GM21367 (cell line): ENCODE data around the gene TLCD2.
"Not testable (repeated sequence)": the region's sequence is repeated elsewhere in the genome, so short reads cannot be mapped to it uniquely, and the experiment has no call there.

ENCODE experiments used
- ATAC-seq: cut with Tn5 transposase; IDR thresholded peaks from one replicate; pipeline ENCODE4 v1.9.1; 2021; ENCODE audit not compliant: unreplicated experiment

Gene TLCD2

DNA sequence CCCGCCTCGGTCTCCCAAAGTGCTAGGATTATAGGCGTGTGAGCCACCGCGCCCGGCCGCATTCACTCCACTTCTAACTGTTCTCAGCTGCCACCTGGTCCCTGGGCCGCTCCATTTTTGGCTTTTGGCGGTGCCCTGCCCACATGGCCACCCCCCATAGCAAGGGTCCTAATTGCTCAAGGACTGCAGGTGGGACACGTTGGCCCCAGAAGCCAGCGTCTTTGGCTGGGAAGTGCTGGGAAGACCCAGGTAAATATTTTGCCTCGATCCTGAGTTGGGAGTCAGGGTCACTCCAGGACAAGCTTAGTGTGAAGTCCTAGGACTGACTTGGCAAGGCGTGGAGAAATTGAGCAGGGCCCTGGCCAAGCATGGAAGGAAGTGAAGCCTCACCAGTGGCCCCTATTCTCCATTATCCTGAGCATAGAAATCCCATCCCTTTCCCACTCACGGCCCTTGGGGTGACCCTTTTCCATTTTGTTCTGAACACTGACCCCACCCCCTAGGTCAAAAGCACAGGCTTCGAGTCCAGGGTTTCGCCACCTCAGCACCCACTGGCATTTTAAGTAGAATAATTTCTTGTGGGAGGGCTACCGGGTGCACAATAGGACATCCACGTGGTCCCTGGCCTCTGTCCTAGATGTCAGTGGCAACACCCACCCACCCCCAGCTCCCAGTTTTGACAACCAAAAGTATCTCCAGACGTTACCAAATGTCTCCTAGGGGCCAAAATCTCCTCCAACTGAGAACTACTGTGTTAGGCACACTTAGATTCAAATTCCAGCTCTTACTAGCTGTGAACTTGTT lies 8.4 kb upstream of the TLCD2 start:
- no peak for ATAC-seq

DNA sequence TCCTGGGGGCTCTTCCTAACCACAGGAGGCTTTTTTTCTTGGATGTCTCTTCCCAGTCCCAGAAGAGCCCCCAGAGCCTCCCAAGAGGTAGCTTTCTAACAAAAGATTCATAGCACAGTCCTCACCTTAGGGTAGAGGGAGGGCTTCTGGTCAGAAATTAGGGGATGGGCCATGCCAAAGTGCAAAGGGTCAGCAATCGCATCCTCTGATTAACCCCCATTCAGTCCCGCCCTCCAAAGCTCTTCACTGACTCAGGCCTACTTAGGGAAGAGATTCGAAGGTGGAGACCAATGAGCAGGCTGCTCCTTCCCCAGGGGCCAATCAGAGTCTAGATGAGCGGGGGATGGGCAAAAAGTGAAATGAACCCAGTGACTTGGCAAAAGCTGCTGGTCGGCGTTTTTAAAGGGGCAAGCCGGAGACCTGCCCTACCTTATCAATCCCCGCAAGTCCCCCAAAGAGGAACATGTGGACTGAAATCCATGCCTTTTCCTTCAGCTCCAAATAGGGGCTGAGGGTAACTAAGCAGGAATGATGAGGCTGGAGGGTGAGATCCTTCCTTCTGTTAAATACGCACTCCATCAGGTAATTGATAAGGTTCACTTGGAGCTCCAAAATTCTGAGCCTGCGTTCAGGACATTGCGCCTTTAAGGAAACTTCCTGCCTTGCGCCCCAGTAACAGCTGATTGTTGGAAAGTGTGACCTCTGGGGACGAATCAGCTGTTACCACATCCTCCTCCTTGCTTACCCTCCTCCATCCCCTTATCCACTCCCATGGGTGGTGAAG lies 6.9 kb upstream of the TLCD2 start:
- peak; percentile 28 for ATAC-seq

DNA sequence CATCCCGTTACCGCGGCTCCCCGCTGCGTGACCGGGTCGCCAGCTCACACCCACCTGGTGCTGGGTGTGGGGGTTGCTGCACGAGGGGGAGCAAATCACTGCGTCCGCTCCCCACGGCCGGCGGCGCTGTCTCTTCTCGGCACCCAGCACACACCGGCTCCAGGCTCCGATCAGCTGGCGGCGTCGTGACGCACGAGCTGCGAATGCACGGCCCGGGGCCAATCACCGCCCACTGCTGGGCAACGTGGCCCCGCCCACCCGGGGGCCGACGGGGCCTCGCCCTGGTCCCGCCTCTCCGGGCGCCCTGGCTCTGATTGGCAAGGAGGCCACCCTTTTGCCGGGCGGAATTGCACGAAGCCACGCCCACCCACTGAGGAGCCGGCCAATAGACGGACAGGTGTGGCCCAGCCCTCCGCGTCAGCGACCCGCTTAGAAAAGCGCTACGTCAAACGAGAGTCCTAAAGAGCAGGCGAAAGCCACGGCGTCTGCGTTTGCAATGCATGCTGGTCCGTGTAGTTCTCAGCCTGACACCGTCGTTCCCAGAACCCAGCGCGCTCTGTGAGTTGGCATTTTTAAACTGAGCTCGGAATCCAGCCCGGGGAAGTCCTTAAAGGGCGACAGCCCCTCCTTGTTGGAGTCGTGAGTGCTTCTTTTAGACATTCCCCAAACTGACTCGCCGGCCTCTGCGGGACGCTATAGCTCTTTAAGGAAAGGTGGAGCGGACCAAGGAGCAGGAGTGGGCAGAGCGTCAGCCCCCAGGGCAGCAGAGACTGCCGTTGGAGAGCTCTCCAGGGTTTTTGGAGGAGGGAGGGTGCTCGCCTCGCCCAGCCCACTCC lies 6.1 kb upstream of the TLCD2 start:
- peak; percentile 62 for ATAC-seq

DNA sequence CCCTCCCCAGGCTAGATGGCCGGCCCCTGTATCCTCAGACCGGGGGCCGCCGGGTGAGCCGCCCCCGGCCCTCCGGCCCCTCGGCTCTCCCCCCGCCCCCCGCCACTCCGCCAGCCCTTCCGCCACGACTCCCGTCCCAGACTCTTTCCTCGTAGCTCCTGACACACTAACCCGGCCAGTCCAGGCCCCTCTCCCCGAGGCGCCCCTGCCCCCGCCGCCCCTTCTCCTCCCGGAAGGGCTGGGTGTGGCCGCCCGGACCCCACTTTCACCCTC lies 5.6 kb upstream of the TLCD2 start:
- no peak for ATAC-seq

DNA sequence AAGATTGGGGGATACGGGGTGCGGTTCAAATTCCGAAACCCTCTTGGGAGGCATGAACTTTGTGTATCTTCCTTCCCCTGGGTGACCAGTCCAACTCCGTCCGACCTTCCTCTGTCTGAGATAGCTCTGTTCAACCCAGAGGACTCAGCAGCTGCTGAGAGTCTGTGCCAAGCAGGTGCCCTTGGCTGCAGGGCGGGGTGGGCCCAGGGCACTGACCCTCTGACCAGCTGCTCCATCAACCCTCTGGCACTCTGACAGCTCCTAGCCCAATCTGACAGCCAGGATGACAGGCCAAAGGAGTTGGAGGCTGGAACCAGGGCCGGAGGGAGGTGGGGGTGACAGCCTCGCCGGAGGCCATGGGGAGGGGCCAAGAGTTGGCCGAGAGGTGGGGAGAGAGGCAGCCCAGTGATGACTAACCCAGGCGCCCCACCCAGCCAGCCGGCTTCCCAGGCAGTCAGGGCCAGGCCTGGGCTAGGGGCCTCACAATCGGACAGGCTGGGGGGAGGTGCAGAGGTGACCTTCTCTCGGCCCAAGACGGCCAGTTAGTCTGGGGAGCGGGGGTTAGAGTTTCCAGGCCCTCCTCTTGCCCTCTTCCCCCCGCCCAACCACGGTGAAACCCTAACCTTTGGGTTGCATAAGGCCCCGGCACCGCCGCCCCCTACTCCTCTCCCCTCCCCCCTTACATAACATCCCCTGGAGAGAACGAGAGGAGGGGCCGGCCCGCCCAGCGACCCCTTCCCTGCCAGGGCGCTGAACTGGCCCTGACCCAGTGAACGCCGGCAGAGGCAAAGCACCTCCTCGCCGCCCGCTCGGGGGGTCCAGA lies 5.0 kb upstream of the TLCD2 start:
- ATAC-seq = no peak

DNA sequence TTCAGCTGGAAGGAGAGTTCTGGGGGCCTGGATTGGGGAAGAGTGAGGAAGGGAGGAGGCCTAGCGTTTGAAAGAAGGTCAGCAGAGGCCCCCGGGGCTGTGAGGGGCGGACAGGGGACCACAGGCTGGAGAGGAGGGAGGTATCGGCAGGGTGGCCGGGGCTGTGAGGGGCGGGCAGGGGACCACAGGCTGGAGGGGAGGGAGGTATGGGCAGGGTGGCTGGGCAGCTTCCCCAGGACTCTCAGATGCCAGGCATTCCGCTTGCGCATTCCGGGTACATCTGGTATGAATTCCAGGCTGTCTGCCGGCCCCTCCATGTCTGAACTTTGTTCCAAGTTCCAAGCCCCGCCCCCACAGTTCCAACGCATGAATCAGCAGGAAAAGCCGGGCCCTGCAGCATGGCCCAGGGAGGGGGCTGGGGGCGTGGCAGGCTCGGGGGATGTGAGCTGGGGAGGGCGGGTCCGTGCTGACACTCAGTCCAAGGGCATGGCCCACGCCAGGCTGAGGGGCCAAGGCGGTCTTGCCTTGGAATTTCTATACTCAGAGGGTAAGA lies 4.3 kb upstream of the TLCD2 start:
- ATAC-seq = no peak

DNA sequence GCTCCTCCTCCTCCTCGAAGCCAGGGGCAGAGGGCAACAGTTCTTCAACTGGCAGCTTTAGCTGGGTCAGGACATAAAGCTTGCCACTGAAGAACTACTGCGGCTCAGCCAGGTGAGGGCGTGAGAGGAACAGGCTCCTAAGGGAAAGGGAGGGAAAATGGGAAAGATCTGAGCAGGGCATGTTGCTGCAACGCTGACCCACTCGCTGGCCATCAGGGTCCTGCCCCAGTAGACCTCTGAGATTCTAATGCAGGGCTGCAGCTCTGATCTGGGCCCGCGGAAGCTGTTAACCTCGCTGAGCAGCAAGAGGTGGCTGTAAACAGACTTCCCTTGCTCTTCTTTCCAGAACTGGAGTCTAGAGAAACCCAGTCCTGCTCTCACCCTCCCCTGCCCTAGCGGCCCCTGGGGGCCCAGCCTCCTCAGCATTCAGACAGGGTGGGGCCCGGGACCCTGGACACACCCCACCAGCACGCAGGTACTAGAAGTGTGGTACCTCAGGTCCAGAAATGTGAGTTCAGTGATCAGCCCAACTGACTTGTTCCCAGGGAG lies 3.8 kb upstream of the TLCD2 start:
- no peak for ATAC-seq

DNA sequence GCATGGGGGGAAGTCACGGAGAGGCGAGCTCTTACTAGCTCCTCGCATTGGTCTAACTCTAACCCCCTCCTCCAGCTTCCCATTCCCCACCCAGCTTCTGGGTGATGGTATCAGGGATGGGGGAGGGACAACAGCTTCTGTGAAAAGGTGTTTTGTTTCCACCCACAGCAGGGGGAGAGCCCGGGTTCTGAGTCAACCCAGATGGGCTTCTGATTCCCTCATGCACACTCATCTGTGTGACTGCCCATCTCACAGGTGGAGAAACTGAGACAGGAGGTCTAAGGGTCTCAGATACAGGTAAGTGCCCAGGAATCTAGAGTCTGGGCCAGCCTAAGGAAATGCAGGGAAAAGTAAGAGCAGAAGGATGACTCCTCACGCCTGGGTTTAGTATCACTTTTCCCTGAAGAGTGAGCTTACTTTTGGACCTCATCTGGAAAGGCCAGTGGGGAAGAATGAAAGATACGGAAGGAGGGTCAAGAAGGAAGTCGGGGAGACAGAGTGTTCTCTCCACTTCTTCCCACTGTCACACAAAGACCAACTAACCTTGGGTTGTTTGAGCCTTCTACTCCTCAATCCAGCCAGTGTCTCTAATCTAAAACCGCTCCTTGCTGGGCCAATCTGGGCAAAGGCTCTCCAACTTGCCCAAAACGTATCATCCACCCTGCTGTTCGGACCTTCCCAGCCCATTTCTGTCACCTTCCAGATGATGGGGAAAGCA lies 3.1 kb upstream of the TLCD2 start:
- ATAC-seq = no peak

DNA sequence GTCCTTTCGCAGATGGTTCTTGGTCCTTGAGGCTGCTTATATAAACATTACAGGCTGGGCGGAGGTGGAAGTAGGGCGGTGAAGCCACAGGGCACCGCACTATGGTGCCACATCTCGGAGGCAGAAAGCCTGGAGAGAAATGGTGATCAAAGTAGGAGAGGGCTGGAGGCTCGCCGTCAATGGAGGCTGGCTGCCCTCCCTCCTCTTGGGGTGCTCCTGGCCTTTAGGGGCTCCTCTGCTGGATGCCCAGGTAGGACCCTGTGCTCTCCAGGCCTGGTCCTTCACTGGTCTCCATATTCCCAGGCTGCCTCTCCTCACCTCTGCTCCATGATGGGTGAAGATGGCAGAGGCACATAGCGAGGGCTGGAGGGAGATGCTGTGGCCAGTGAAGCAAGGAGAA lies 2.1 kb upstream of the TLCD2 start:
- ATAC-seq = no peak

DNA sequence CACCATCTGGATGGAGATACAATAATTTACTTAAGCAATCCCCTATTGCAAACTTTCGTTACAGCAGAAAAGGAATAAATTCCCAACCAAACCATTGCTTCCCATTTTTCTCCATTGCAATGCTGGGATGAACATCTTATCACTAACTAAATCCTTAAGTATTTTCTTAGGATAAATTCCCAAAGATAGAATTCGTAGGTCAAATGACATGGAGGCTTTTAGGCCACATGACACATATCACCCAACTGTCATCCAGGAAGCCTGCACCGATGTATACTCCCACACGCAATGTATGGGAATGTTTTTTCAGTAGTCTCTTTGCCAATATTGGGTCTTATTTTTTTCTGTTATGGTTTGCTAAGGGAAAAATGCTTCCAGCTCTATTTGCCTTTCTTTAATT lies 1.6 kb upstream of the TLCD2 start:
- no peak for ATAC-seq

DNA sequence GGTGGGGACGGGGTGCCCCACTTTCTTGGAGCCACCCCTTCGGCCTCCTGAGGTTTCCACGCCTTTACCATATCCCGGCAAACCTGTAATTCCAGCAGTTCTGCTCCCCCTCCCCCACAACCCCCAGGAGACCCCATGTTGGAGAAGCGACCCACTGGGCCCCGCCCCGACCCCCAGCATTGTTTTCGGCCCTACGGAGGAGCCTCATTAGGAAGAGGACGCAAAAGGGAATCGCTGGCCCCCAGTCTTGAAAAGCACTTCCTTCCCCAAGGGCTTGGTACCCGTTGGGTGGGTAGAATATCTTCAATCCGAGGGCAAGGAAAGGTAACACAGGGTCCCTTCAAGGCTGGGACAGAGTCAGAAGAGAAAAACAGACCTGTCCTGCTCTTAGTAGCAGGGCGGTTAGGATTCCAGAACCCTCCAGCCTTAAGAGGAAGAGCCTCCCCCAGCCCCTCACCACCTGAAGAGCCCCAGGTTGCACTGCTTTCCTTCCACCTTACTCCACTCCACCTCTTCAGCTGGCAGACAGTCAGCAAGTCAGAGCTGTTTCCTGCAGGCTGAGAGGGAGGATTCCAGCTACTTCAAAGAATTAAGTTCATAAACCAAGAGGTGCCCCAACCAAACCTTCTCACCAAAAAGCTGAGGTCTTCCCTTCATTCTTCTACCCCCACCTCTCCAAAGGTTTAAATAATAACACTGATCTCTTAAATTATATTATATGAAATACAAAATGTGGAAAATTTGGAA lies 803 bp upstream of the TLCD2 start:
- ATAC-seq = no peak

DNA sequence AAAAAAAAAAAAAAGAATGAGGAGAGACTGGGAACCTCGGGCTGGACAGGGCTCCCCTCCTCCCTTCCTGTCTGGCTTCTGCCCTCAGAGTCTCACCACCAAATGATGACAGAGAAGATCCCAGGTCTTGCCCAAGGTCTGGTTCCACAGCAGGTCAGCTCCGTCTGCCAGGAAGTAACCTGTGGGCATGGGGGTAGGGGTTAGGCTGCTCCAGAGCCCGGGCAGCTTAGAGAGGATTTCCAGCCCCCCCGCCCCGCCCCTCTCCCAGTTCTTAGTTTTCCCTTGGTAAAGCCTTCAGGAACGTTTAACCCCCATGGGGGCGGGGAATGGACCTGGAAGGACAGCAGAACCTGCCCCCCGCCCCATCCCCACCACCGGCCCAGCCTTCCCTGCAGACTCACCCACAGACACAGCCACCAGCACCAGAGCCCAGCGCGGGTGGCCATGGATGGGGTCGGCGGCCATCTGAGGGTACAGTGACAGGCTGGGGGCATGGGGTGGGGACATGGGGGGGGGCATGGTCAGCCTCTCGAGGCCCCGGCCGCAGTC lies 700 bp downstream of the TLCD2 start:
- ATAC-seq = no peak

DNA sequence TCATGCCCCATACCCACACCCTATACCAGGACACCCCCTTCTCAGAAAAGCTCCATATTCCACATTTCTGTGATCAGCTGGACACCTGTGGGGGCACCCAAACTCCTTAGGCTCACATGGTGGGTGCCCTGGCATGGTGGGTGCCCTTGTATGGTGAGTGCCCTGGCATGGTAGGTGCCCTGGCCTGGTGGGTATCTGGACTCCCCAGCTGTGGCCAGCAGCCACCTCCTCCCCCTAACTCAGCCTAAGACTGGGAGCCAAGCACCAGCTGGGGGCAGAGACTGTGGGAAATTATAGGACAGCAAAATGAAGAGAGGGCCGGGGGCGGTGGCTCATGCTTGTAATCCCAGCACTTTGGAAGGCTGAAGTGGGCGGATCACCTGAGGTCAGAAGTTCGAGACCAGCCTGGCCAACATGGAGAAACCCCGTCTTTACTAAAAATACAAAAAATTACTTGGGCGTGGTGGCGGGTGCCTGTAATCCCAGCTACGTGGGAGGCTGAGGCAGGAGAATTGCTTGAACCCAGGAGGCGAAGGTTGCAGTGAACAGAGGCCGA lies 1.3 kb downstream of the TLCD2 start:
- not testable (repeated sequence) for ATAC-seq

DNA sequence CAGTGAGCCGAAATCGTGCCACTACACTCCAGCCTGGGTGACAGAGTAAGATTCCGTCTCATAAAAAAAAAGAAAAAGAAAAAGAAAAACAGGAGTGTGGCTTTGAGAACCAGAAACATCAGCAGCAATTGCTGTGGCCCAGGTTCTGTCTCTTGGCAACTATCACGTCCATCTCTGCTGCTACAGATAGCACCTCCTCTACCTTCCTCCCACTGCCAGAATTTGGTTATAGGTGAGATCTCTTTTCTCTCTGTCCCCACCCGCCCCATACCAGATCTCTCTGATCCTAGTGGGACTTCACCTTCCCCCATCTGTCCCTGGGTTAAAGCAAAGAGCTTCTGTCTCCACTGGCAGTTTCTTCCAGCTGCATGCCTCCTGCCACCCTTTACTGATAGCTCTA lies 3.1 kb downstream of the TLCD2 start:
- ATAC-seq = no peak

DNA sequence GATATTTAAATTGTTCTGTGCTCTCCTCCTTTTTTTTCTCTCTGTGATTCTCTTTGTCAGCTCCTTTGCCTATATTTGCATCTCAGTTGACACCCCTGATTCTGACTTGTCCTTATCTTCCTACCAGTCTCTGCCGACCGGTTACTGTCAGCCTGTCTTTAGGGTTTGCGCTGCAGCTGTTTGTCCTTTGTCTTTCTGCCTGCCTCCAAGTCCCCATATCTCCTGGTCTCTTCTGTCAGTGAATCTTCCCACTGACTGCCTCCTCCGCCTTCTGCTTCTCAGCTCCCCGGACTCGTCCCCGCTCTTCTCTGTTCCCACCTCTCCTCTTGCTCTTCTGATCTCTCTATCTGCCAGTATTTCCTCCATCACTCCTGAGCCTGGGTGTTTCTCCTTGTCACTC lies 5.2 kb downstream of the TLCD2 start:
- no peak for ATAC-seq

DNA sequence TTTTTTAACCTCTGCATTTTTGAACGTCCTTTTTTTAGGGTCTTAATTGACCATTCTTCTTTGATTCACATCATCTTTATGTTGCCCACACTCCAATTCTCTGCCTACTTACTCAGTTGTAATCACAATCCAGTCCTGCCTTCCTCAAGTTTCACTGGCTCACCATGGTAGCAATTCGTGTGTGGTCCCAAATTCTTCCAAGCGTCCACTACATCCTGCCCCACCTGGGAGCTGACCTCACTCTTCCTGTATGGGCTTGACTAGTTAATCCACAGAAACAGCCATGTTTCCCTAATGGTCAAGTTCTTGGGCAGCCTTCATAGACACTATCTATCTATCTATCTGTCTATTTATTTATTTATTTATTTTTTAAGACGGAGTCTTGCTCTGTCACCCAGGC lies 7.1 kb downstream of the TLCD2 start:
- no peak for ATAC-seq

DNA sequence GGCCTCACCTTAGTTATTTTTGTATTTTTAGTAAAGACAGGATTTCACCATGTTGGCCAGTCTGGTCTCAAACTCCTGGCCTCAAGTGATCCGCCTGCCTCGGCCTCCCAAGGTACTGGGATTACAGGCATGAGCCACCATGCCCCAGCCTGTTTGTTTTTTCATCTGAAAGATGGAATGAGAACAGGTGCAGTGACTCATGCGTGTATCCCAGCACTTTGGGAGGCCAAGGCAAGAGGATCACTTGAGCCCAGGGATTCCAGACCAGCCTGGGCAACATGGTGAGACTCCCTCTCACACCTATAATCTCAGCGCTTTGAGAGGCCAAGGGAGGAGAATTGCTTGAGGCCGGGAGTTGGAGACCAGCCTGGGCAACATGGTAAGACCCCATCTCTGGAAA lies 10.3 kb downstream of the TLCD2 start:
- ATAC-seq = not testable (repeated sequence)

DNA sequence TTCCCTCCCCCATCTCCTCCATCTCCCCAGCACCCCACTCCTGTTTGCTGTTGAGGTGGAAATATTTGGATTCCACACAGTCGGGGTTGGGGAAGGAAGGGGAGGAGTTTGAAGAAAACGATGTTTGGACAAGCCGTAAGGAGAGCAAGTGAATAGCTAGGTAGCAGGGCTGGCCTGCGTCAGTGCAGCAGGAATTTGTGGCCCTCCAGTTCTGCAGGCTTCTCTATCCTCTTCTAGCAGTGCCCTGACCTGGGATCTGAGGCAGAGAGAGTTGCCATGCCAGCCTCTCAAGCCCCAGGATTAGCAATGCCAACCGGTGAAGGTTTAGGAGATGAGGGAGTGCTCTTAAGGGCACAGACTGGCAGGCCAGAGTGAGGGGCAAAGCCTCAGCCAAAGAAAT lies 12.5 kb downstream of the TLCD2 start:
- ATAC-seq = no peak
